ENCODE measurements around the gene CCDC124.

- TF ChIP-seq USF1 (IDR thresholded peaks at IDR 0.05) (no peak), FOXM1 (IDR thresholded peaks at IDR 0.05; ENCODE audit: borderline replicate concordance, low read depth) (no peak), TAF1 (IDR thresholded peaks at IDR 0.05; ENCODE audit: low read depth) (no peak), EP300 (IDR thresholded peaks at IDR 0.05; ENCODE audit: borderline replicate concordance) (no peak), RAD21 (IDR thresholded peaks at IDR 0.05; ENCODE audit: low read depth) (no peak), REST (IDR thresholded peaks at IDR 0.05; ENCODE audit: low read depth) (no peak), TCF12 (IDR thresholded peaks at IDR 0.05; ENCODE audit: low read depth) (no peak), EGR1 (IDR thresholded peaks at IDR 0.05) (no peak), CEBPB (IDR thresholded peaks at IDR 0.05) (no peak), CREB1 (IDR thresholded peaks at IDR 0.05; ENCODE audit: low read depth) (no peak)
Measured at GRCh38 chr19:17951157-17951989, 18.6 kb downstream of the CCDC124 start.
